Measurements from ENCODE around the gene TNRC6B.
"Not testable (repeated sequence)": the region's sequence is repeated elsewhere in the genome, so short reads cannot be mapped to it uniquely, and the experiment has no call there.

DNA sequence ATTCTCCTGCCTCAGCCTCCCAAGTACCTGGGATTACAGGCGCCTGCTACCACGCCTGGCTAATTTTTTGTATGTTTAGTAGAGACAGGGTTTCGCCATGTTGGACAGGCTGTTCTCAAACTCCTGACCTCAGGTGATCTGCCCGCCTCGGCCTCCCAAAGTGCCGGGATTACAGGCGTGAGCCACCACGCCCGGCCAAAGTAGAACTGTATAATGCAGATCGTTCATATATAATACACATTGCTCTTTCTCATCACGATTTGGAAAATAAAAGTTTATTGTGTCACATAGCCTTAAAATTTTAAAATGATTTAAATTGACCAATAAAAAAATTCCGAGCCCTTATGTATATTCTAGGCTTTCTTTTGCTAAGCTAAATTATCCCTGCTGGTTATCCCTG is 133.9 kb downstream of the TNRC6B start:
- TF ChIP-seq POLR2AphosphoS5 (IDR thresholded peaks at IDR 0.05); REST (IDR thresholded peaks at IDR 0.05; ENCODE audit: borderline replicate concordance); RAD21 (conservative IDR thresholded peaks at IDR 0.05): not testable (repeated sequence)
- TF ChIP-seq, protein P1, sequence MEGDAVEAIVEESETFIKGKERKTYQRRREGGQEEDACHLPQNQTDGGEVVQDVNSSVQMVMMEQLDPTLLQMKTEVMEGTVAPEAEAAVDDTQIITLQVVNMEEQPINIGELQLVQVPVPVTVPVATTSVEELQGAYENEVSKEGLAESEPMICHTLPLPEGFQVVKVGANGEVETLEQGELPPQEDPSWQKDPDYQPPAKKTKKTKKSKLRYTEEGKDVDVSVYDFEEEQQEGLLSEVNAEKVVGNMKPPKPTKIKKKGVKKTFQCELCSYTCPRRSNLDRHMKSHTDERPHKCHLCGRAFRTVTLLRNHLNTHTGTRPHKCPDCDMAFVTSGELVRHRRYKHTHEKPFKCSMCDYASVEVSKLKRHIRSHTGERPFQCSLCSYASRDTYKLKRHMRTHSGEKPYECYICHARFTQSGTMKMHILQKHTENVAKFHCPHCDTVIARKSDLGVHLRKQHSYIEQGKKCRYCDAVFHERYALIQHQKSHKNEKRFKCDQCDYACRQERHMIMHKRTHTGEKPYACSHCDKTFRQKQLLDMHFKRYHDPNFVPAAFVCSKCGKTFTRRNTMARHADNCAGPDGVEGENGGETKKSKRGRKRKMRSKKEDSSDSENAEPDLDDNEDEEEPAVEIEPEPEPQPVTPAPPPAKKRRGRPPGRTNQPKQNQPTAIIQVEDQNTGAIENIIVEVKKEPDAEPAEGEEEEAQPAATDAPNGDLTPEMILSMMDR (IDR thresholded peaks at IDR 0.05; ENCODE audit: poor library complexity, severe bottlenecking), result not testable (repeated sequence)

All from neural cell (in vitro differentiated cells).